Limb (tissue), 2 donors: ENCODE data around the gene NLRP1.

ENCODE experiments used
- DNase-seq, 2 donors: peaks; one replicate each; pipeline ENCODE4 v3.0.0-alpha.2; 2016; ENCODE audit errors: extremely low spot score in 2 of 2

NLRP1 gene

DNA sequence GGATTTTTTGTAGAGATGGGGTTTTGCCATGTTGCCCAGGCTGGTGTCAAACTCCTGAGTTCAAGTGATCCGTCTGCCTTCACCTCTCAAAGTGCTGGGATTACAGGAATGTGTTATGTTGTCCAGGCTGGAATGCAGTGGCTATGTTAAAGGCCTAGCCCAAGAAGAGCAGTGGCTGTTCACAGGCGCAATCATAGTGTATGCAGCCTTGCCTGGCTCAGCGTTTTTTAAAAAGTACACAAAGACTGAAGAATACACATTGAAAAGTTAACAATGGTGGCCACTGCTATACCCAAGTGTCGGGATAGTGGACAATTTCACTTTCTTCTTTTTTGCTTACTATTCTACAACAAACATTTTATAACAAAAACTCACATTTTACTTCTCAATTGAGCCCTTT, 105.3 kb downstream of the NLRP1 start:
- DNase-seq, result no peak

DNA sequence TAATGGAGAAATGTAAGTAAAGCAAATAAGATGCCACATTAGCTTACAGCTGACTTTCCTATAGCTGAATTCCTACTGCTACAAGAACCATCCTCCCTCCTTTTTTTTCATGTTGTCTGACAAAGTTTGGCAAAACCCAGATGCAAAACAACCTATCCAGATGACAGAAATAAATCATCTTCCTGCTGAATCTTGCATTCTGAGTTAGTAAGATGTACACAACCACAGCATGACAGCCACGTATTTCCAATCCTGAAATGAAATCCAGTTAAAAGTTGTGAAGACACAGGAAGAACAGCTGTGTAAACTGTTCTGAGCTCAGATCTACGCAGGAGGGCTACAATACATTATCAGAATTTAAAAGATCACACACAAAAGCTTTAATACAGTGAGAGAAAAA, 110.4 kb downstream of the NLRP1 start:
- DNase-seq, result no peak

- DNase-seq, result no peak
These were observed 111.8 kb downstream of the NLRP1 start for GRCh38 chr17:5472511-5472910.

DNA sequence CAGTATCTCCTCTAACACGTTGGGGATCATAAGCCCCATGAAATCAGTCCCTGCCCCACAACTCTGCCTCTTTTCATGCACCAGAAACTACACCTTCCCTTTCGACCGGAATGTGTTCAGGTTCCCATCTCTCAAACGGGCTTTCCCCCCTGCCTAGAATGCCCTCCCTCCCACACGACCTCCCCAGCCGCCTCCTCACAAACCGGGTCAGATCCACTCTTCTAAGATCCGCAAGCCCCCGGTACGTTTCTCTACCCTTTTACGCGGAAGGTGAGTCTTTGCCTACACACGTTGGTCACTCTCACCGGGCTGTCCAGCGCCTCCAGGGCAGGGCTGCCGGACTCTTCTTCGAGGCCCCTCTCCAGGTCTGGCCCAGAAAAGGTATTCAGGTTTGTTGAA, 116.2 kb downstream of the NLRP1 start:
- DNase-seq, result no peak

- DNase-seq, result no peak
These were observed 116.9 kb downstream of the NLRP1 start for GRCh38 chr17:5467416-5467815.

- no peak for DNase-seq
These were observed 118.0 kb downstream of the NLRP1 start for GRCh38 chr17:5466295-5466694.

- no peak for DNase-seq
These were observed 119.4 kb downstream of the NLRP1 start for GRCh38 chr17:5464717-5465507.
